ENCODE results near the gene SEMA4B.
"Not testable (repeated sequence)": the region's sequence is repeated elsewhere in the genome, so short reads cannot be mapped to it uniquely, and the experiment has no call there.

Gene SEMA4B

DNA sequence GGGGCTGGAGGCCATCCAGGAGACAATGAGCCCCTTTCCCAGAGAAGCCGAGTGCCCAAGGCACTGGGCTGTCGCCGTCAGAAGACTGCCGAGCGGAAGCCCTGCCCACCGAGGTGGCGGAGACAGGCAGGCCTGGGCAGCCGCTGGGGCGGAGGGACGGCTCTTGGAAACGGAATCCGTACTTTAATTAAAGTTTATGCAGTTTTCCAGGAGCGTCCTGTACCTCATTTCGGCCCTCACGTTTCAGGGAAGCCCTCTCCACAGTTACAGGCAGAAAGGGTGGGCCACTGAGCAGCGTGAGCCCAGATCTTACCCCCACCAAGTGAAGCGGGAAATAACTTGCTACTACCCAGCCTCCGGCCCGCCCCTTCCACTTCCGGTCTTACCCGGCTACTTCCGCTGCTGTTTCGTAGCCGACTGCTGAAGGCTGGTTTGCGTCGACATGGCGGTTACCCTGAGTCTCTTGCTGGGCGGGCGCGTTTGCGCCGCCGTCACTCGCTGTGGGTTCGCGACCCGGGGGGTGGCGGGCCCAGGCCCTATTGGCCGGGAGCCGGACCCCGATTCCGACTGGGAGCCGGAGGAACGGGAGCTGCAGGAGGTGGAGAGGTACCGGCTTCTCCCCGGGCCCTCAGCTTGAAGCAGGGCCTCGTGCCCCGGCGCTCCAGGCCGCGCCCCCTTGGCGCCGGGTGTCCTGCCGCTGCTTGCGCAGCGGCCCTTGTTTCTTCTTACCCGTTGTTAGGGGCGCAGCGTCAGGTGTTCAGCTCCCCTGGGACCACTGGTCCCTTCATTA, 64.3 kb downstream of the SEMA4B start, which contains the start of gene NGRN:
TSS of gene NGRN (plus strand) at position 402 of the 790 bp plus-strand sequence. CDS start at position 443, 41 bp downstream.
- DNase-seq = peak; percentile 67

DNA sequence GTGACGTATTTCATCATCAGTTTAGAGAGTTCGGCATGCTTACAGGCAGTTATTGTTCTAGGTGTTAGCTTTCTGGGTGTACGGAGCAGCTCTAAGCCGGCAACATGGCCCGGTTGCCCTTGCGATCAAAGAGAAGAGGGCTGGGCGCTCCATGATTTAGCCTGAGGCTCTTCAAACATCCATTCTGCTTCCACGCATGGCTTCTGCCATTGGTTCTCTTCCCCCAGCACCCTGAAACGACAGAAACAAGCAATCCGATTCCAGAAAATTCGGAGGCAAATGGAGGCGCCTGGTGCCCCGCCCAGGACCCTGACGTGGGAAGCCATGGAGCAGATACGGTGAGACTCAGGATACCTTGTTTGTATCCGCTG, 64.9 kb downstream of the SEMA4B start:
- DNase-seq = no peak

DNA sequence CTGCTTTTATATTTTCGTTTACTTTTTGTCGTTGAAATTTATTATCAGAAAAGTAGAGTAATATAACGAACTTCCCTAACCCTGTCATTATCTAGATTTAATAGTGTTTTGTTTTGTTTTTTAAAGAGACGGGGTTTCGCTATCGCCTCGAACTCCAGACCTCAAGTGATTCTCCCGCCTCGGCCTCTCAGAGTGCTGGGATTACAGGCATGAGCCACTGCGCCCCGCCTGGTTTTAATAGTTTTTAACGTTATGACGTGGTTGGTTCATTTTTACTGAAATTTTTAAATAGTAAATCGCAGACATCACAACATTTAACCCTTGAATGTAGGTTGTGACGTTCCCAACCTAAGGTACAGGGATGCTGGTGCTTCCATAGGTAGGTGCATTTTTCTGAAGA, 65.4 kb downstream of the SEMA4B start:
- DNase-seq = no peak

- no peak for DNase-seq
Observed at GRCh38 chr15:90268415-90268814, 67.3 kb downstream of the SEMA4B start.

DNA sequence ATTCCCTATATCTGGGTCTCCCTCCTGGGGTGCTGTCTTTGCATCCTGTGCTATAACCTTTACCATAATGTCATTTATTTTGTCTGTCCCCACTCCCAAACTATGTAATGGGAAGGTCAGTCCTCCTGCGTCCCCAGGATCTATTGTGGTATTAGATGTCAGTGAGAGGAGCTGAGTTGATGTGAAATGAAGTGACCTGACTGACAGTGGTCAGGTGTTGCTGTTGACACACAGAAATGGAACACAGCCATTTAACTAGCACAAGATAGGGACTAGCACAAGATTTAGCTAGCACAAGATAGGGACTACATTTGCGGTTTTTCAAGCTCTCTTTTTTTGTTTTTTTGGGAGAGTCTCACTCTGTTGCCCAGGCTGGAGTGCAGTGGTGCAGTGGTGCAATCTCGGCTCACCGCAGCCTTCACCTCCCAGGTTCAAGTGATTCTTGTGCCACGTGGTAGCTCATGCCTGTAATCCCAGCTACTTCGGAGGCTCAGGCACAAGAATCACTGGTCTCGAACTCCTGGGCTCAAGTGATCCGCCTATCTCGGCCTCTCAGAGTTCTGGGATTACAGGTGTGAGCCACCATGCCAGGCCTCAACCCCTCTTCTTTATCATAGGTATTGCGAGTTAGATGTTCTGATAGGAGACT, 69.5 kb downstream of the SEMA4B start:
- no peak for DNase-seq

- no peak for DNase-seq
Observed at GRCh38 chr15:90271459-90272166, 70.5 kb downstream of the SEMA4B start.

DNA sequence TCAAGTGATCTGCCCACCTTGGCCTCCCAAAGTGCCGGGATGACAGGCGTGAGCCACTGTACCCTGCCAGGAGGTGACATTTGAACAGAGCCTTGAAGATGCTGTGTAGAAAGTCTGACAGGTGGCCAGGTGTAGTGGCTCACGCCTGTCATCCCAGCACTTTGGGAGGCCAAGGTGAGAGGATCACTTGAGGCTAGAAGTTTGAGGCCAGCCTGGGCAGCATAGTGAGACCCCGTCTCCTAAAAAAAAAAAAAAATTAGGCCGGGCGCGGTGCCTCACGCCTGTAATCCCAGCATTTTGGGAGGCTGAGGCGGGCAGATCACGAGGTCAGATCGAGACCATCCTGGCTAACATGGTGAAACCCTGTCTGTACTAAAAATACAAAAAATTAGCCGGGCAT, 77.3 kb downstream of the SEMA4B start:
- DNase-seq = not testable (repeated sequence)

Measured in NCI-H510A (cell line).